Fibroblast of the aortic adventitia (primary cell): ENCODE data around the gene SCFD2. TPM values are rescaled to one million over a fixed set of nuclear protein-coding genes. Genes with fewer than 3 reads are reported as not detected.
"Not testable (repeated sequence)": the region's sequence is repeated elsewhere in the genome, so short reads cannot be mapped to it uniquely, and the experiment has no call there.

Source experiments
- DNase-seq: peaks from one replicate; pipeline ENCODE4 v3.0.0-alpha.2; 2010; ENCODE audit warnings: low read depth
- H3K4me3 ChIP-seq: 2 replicates; pipeline ENCODE4 v1.5.1; 2011; ENCODE audit warnings: low read depth, mild to moderate bottlenecking, control low read depth, low read length, moderate library complexity
- total RNA-seq: library from RNA; depleted of rRNA; stranded (reverse); fragments of >200 nt; gene quantifications from 2 replicates; pipeline ENCODE4 v1.2.3, GENCODE V29; 2012; ENCODE audit warnings: low replicate concordance
- TF ChIP-seq, protein P1 (sequence below): IDR thresholded peaks from 2 replicates; pipeline ENCODE4 v1.5.1; 2011; ENCODE audit warnings: mild to moderate bottlenecking, low read length, control low read depth, inconsistent platforms; ENCODE audit not compliant: insufficient read depth

Gene SCFD2
- total RNA-seq, 1 donor, result 69.2 TPM

DNA sequence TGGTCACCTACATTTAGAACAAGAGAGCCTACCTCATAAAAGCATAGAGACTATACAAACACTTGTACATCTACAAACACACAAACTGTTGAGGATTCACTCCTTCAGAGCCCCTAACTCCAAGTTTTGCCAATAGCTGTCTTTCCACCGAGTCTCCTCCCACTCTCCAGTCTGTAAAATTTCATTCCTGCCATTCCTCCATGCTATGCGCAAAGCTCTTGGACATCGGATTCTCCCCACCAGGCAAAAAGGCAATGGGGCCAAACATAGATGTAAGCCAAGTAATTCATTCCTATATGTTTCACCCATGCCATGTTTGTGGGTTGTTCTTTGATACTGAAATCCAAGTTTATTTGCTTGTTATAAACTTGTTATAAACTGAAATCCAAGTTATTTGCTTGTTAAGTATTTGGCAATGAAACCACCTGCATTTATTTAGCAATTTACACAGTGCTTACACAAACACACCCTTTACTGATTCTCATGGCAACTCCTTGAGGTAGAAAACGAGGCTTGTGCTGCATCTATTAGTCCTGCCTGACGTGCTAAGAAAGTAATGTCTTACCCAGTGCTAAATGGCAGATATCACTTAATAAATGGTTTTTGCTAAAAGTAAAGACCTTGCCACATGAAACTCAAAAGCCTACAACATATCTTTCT, 91.1 kb downstream of the SCFD2 start:
- DNase-seq, result no peak
- no peak overlapping the region for H3K4me3 ChIP-seq
- TF ChIP-seq, protein P1, sequence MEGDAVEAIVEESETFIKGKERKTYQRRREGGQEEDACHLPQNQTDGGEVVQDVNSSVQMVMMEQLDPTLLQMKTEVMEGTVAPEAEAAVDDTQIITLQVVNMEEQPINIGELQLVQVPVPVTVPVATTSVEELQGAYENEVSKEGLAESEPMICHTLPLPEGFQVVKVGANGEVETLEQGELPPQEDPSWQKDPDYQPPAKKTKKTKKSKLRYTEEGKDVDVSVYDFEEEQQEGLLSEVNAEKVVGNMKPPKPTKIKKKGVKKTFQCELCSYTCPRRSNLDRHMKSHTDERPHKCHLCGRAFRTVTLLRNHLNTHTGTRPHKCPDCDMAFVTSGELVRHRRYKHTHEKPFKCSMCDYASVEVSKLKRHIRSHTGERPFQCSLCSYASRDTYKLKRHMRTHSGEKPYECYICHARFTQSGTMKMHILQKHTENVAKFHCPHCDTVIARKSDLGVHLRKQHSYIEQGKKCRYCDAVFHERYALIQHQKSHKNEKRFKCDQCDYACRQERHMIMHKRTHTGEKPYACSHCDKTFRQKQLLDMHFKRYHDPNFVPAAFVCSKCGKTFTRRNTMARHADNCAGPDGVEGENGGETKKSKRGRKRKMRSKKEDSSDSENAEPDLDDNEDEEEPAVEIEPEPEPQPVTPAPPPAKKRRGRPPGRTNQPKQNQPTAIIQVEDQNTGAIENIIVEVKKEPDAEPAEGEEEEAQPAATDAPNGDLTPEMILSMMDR, result no peak

DNA sequence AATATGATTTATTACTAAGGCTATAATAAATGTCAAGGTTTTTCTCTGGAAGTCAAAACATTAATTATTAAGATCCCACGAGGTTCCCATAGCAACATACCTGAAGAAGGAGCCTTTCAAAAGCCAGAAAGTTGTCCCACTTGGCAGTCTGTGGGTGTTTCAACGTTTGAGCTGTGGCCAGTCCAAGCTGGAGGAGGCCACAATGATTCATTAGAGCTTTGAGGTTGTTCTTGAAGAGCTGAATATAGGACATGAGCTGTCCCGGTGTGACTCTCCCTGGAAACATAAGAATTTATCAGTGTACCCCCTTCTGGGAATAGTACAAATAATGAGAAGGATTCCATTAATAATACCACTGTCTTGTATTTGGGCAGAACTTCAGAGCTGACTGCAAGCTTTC, 92.1 kb downstream of the SCFD2 start:
- TF ChIP-seq, protein P1, result no peak
- DNase-seq, result peak; percentile 39
- H3K4me3 ChIP-seq, result no peak overlapping the region

DNA sequence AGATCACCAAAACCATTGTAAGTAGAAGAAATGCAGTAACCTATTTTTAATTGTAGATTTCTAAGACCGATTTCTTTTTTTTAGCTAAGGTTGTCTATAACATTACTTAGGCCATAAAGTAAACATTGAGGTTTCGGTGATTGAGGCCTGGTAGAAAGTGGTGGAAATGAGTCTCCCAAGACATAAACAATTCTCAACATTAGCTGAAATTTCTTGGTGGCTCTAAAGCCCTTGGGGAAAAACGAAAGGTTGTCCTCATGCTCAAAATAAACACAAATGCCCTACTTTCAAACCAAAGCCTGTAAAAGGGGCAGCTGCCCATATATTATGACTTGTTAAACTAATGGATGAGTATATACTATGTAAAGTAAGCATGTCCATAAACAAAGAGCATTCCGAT, 98.8 kb downstream of the SCFD2 start:
- TF ChIP-seq, protein P1, result no peak
- DNase-seq, result no peak
- H3K4me3 ChIP-seq, result no peak overlapping the region

DNA sequence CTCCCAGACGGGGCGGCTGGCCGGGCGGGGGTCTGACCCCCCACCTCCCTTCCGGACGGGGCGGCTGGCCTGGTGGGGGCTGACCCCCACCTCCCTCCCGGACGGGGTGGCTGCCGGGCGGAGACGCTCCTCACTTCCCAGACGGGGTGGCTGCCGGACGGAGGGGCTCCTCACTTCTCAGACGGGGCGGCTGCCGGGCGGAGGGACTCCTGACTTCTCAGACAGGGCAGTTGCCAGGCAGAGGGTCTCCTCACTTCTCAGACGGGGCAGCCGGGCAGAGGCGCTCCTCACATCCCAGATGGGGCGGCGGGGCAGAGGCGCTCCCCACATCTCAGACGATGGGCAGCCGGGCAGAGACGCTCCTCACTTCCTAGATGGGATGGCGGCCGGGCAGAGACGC, 109.9 kb downstream of the SCFD2 start:
- H3K4me3 ChIP-seq, DNase-seq: not testable (repeated sequence)

DNA sequence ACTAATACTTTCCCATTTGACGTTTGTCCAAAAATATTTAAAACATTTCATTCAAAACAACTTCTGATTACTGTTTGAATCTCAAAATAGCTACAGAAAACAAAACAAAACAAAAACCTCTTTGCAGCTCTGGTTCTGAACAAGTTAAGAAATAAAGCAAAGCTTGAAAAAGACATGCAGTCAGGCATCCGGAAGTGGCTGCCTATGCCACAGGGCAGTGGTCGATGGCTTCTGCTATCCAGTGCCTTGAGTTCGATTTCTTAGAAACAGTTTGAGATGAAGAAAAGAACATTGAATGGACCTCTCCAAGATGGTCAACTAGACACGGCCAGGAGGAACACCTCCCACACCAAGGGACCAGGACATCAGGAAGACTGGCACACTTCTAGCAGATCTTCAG, 125.3 kb downstream of the SCFD2 start:
- DNase-seq, result no peak
- TF ChIP-seq, protein P1, result no peak
- H3K4me3 ChIP-seq, result no peak overlapping the region

DNA sequence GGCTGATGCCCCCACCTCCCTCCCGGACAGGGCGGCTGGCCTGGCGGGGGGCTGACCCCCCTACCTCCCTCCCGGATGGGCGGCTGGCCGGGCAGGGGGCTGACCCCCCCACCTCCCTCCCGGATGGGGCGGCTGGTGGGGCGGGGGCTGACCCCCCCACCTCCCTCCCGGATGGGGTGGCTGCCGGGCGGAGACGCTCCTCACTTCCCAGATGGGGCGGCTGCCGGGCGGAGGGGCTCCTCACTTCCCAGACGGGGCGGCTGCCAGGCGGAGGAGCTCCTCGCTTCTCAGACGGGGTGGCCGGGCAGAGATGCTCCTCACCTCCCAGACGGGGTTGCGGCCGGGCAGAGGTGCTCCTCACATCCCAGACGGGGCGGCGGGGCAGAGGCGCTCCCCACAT, 127.5 kb downstream of the SCFD2 start:
- DNase-seq, H3K4me3 ChIP-seq: not testable (repeated sequence)

DNA sequence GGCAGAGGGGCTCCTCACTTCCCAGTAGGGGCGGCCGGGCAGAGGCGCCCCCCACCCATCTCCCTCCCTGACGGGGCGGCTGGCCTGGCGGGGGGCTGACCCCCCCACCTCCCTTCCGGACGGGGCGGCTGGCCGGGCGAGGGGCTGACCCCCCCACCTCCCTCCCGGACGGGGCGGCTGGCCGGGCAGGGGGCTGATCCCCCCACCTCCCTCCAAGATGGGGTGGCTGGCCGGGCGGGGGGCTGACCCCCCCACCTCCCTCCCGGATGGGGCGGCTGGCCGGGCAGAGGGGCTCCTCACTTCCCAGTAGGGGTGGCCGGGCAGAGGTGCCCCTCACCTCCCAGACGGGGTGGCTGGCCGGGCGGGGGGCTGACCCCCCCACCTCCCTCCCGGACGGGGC, 128.1 kb downstream of the SCFD2 start:
- not testable (repeated sequence) for H3K4me3 ChIP-seq, DNase-seq

DNA sequence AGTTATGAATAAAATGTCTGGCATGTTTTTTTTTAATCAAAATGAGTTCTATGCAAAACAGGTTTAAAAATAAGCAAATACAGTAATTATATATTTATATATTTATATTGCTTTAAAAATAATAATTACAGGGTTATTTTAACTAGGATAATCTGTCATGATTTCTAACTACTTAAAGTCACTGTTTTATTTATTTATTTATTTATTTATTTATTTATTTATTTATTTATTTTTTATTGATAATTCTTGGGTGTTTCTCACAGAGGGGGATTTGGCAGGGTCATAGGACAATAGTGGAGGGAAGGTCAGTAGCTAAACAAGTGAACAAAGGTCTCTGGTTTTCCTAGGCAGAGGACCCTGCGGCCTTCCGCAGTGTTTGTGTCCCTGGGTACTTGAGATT, 129.2 kb downstream of the SCFD2 start:
- H3K4me3 ChIP-seq, DNase-seq: not testable (repeated sequence)

DNA sequence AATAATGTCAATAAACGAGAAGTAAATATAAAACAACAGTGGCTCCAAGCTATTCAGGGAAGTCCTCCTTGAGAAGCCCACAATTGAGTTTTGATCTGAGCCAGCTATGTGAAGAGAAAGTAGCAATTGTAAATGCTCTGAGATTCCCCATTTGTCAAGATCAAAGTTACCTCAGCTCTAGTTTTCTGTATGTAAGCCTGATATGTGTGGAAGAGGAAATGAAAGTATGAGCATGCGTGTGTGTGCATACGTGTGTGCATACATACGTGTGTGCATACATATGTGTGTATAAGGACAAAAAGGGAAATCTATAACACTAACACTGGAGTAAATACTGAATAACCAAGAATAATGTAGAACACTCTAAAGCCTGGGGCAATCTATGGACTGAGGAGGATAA, 130.3 kb downstream of the SCFD2 start:
- no peak for DNase-seq
- TF ChIP-seq, protein P1, result no peak
- no peak overlapping the region for H3K4me3 ChIP-seq
